HG03521 (cell line): ENCODE results near the gene KCNJ1.

ENCODE experiments used
- ATAC-seq: cut with Tn5 transposase; IDR thresholded peaks from one replicate; pipeline ENCODE4 v1.9.1; 2021; ENCODE audit warnings: mild to moderate bottlenecking, moderate library complexity; ENCODE audit not compliant: unreplicated experiment

Gene KCNJ1

GRCh38 chr11:128824191-128825049, 42.7 kb downstream of the KCNJ1 start:
- no peak for ATAC-seq

DNA sequence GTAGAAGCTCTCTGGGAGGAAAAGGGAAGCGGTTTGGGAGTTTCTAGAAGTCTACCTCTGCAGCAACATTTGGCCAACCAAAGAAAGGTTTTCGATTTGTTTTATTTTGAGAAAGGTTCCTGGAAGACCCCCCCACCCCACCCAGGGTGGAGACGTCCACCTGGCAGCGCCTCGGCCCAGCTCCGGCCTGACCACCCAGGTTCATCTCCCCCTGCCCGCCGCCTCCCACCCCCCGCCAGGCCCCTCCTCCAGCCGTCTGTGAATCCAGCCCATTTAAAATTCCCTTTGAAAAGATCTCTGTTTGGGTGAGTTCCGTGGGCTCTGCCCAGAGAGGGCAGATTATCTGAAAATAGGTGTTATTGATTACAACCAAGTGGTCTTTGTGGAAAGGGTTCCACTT, 43.3 kb downstream of the KCNJ1 start:
- no peak for ATAC-seq

GRCh38 chr11:128822130-128822529, 45.0 kb downstream of the KCNJ1 start:
- no peak for ATAC-seq

GRCh38 chr11:128821556-128821955, 45.5 kb downstream of the KCNJ1 start:
- no peak for ATAC-seq

DNA sequence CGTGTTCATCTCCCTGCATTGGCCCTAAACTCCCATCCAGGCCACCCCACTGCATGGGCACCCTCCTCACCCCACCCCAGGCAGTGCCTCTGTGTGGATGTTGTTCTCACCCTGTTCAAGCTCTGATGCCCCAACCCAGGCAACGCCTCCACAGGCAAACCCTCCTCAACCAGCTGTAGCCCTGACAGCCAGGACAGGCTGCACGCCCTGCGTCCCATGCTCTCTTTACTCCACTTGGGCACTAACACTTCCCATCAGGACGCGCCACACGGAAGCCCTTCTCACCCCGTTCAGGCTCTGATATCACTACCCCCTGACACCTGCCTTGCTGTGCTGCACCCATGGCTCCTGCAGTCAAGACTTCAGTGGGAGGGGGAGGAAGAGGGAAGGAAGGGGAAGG, 47.9 kb downstream of the KCNJ1 start:
- ATAC-seq: no peak

DNA sequence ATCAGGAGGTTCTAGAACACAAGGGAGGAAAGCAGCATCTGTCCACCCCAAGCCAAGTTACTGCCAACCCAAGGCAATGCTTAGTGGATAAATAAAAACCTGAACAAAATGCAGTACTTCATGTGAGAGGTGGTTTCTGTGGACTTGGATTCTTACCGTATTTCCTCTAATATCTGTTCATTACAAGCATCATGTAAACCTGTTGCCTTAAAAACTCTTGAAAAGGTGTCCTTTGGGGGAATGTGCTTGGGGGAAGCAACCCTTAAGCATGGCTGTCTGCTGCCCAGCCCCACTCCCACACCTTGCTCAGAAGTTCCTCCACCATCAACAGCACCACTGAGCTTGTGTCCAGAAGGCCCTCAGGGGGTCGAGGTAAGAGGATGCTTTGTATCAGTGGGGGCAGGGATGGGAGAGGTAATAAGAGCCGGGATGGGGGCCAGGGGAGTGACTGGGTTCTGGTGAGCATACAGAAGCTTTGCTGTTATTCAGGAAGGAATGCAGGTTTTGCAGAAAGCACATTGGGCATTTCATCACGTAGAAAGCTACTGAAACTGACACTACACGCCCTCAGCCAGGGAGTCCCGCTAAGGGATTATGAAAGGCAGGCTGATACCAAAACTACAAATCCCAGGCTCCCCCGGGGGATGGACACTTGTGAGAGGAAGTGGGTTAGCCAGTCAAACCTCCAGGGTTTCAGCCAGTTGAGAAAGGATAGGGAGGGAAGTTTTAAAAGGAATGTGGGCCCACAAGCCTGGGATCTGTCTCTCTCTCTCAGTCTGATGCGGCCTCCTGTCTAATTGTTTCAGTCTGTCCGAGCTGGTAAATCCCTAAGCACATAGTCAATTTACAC, 52.0 kb downstream of the KCNJ1 start:
- no peak for ATAC-seq

DNA sequence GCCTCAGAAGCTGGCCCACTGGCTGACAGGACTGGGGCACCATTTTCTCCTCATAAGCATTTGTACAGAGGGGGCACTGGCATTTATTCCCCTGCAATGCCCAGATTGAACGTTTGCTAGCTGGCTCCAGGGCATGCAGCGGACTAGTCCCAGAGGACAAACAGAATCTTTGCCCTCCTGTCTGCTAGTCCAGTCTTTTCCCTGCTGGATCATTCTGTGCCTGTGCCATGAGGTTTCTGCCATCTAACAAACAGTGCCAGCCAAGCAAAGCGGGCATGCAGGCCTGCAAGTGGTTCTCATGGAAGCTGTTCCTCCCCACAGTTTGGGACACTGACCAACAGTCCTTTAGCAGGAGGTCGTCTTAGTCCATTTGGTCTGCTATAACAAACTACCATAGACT, 53.4 kb downstream of the KCNJ1 start:
- ATAC-seq: no peak

DNA sequence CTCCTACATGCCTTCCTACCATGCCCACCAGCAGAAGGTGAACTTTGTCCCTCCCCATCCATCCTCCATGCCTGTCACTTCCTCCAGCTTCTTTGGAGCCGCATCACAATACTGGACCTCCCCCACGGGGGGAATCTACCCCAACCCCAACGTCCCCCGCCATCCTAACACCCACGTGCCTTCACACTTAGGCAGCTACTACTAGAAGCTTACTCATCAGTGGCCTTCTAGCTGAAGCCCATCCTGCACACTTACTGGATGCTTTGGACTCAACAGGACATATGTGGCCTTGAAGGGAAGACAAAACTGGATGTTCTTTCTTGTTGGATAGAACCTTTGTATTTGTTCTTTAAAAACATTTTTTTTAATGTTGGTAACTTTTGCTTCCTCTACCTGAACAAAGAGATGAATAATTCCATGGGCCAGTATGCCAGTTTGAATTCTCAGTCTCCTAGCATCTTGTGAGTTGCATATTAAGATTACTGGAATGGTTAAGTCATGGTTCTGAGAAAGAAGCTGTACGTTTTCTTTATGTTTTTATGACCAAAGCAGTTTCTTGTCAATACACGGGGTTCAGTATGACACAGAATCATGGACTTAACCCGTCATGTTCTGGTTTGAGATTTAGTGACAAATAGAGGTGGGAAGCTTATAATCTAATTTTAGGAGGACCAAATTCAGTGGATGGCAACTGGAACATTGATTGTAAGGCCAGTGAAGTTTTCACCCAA, 56.1 kb downstream of the KCNJ1 start:
- no peak for ATAC-seq

GRCh38 chr11:128809128-128809527, 58.0 kb downstream of the KCNJ1 start:
- no peak for ATAC-seq

- no peak for ATAC-seq
Observed at GRCh38 chr11:128807909-128808308, 59.2 kb downstream of the KCNJ1 start.

GRCh38 chr11:128806506-128807261, 60.4 kb downstream of the KCNJ1 start:
- ATAC-seq: no peak

- no peak for ATAC-seq
Observed at GRCh38 chr11:128804481-128804880, 62.6 kb downstream of the KCNJ1 start.

- no peak for ATAC-seq
Observed at GRCh38 chr11:128803449-128804245, 63.4 kb downstream of the KCNJ1 start.

DNA sequence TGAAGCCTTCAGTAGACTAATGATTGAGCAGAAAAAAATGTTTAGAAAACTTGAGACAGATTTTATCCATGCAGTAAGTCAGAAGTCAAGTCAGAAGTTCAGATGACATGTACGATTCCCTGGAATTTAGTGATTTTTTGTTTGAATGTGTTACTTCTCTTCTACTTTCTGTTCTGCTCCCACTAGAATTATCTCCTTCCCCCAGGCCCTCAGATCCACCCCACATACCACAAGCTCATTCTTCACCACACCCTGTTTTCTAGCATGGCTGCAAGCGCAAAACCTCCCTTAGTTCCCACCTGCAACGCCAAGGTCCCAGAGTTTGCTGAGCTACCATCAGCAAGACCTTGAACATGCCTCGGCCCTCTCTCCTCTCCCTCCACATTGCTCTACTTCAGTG, 64.1 kb downstream of the KCNJ1 start:
- no peak for ATAC-seq

DNA sequence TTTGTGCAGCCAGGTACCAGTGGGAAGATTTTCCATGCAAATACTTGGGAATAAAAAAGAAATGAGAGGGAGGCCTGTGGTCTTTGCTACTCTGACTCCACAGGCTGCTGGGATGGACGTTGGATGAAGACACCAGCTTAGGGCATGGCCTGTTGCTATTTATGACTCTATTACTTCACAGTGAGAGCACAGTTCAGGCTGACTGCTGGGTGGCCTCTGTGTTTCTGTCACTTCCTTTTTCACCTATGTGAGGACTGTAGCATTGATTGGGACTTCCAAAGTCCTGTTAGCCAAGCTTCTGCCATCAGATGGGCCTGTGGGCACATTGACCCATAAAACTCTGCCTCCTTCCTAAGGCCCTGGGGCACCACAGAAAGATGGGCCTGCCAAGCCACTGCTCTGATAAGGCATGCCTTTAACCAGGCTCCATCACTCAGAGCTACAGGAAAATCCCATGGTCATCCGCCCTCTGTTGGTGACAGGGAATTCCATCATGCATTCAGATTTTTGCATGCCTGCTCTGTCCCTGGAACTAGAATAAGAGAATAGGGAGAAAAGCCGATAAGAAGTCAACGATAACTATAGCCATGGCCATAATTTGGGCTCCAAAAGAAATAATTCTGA, 64.6 kb downstream of the KCNJ1 start:
- no peak for ATAC-seq

- no peak for ATAC-seq
Observed at GRCh38 chr11:128800871-128801417, 66.2 kb downstream of the KCNJ1 start.

GRCh38 chr11:128796270-128796669, 70.8 kb downstream of the KCNJ1 start:
- ATAC-seq: peak; percentile 99

DNA sequence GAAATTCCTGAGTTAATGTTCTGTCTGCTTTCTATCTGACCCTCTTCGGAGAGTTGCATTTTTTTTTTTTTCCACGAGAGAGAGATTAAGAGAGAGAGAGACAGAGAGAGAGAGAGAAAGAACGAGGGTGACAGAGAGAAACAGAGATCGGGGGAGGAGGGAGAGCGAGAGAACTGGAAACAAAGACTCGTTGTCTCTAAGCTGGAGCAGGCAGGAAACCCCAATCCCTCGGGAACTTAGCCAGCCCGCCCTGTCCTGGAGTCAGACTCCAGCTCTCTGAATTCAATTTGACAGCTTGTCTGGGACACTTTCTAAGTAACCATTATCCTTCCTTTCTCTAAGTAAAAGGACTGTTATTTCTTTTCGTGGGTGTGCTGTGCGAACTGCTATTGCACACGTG, 76.9 kb downstream of the KCNJ1 start:
- no peak for ATAC-seq

- ATAC-seq: no peak
Observed at GRCh38 chr11:128789497-128790150, 77.5 kb downstream of the KCNJ1 start.
